HEK293 (cell line): ENCODE data around the gene TRAPPC2.
A peak's percentile ranks its signal among the peaks of the same experiment; 100 is the strongest.

Experiments used
- BCL11B ChIP-seq: fragments of 450-650 bp; formaldehyde crosslinking; IDR thresholded peaks from 2 replicates; pipeline ENCODE4 v1.5.1; 2016; ENCODE audit warnings: low read depth, missing biosample characterization, missing genetic modification characterization
- EGR2 ChIP-seq: fragments of 450-650 bp; formaldehyde crosslinking; IDR thresholded peaks from 2 replicates; pipeline ENCODE4 v1.5.1; 2016; ENCODE audit warnings: low read depth, missing biosample characterization, missing genetic modification characterization
- GFI1B ChIP-seq: fragments of 450-650 bp; formaldehyde crosslinking; IDR thresholded peaks from 2 replicates; pipeline ENCODE4 v1.5.1; 2016; ENCODE audit warnings: missing biosample characterization, missing genetic modification characterization
- GLIS1 ChIP-seq: fragments of 450-650 bp; formaldehyde crosslinking; IDR thresholded peaks from 2 replicates; pipeline ENCODE4 v1.5.1; 2016; ENCODE audit warnings: missing biosample characterization, missing genetic modification characterization
- HOXD13 ChIP-seq: sonication (generic); formaldehyde crosslinking; IDR thresholded peaks from 2 replicates; pipeline ENCODE4 v1.8.0; 2022; ENCODE audit warnings: missing genetic modification reagents, borderline replicate concordance
- IKZF3 ChIP-seq: fragments of 450-650 bp; IDR thresholded peaks from 2 replicates; pipeline ENCODE4 v1.5.0; 2018; ENCODE audit warnings: missing biosample characterization, mild to moderate bottlenecking, missing genetic modification characterization, moderate library complexity
- KLF10 ChIP-seq: fragments of 450-650 bp; IDR thresholded peaks from 2 replicates; pipeline ENCODE4 v1.5.1; 2018; ENCODE audit warnings: missing biosample characterization, mild to moderate bottlenecking, missing genetic modification characterization
- MYNN ChIP-seq: fragments of 450-650 bp; formaldehyde crosslinking; IDR thresholded peaks from 2 replicates; pipeline ENCODE4 v1.5.1; 2016; ENCODE audit warnings: missing biosample characterization, missing genetic modification characterization, borderline replicate concordance
- PRDM1 ChIP-seq: fragments of 450-650 bp; formaldehyde crosslinking; IDR thresholded peaks from 2 replicates; pipeline ENCODE4; 2016; ENCODE audit warnings: missing biosample characterization, missing genetic modification characterization
- PRDM4 ChIP-seq: fragments of 450-650 bp; formaldehyde crosslinking; IDR thresholded peaks from 2 replicates; pipeline ENCODE4 v1.5.1; 2017; ENCODE audit warnings: missing biosample characterization, missing genetic modification characterization
- PRDM6 ChIP-seq: fragments of 450-650 bp; formaldehyde crosslinking; IDR thresholded peaks from 2 replicates; pipeline ENCODE4 v1.5.1; 2017; ENCODE audit warnings: missing biosample characterization, missing genetic modification characterization
- SETDB1 ChIP-seq: IDR thresholded peaks from one replicate; pipeline ENCODE4 v1.6.1; 2017; ENCODE audit warnings: mild to moderate bottlenecking, low read length, moderate library complexity, mixed read lengths; ENCODE audit not compliant: insufficient read length
- SP7 ChIP-seq: fragments of 450-650 bp; formaldehyde crosslinking; IDR thresholded peaks from 2 replicates; pipeline ENCODE4 v1.5.1; 2016; ENCODE audit warnings: missing biosample characterization, missing genetic modification characterization
- ZBTB21 ChIP-seq: fragments of 450-650 bp; formaldehyde crosslinking; IDR thresholded peaks from 2 replicates; pipeline ENCODE4 v1.5.1; 2017; ENCODE audit warnings: missing biosample characterization, missing genetic modification characterization
- ZFHX2 ChIP-seq: fragments of 450-650 bp; formaldehyde crosslinking; conservative IDR thresholded peaks from 2 replicates; pipeline ENCODE4 v1.5.1; 2016; ENCODE audit warnings: missing biosample characterization, missing genetic modification characterization
- ZFP3 ChIP-seq: fragments of 450-650 bp; formaldehyde crosslinking; IDR thresholded peaks from 2 replicates; pipeline ENCODE4 v1.5.1; 2016; ENCODE audit warnings: low read depth, missing biosample characterization, missing genetic modification characterization
- ZFP41 ChIP-seq: fragments of 450-650 bp; formaldehyde crosslinking; IDR thresholded peaks from 2 replicates; pipeline ENCODE4 v1.5.1; 2016; ENCODE audit warnings: missing biosample characterization, missing genetic modification characterization, borderline replicate concordance
- ZNF169 ChIP-seq: fragments of 450-650 bp; formaldehyde crosslinking; IDR thresholded peaks from 2 replicates; pipeline ENCODE4 v1.5.1; 2016; ENCODE audit warnings: missing biosample characterization, missing genetic modification characterization
- ZNF221 ChIP-seq: fragments of 450-650 bp; formaldehyde crosslinking; IDR thresholded peaks from 2 replicates; pipeline ENCODE4 v1.5.1; 2017; ENCODE audit warnings: missing biosample characterization, missing genetic modification characterization, borderline replicate concordance
- ZNF324 ChIP-seq: fragments of 450-650 bp; formaldehyde crosslinking; IDR thresholded peaks from 2 replicates; pipeline ENCODE4 v1.5.1; 2016; ENCODE audit warnings: missing biosample characterization, missing genetic modification characterization
- ZNF350 ChIP-seq: fragments of 450-650 bp; formaldehyde crosslinking; IDR thresholded peaks from 2 replicates; pipeline ENCODE4 v1.5.0; 2017; ENCODE audit warnings: missing biosample characterization, mild to moderate bottlenecking, missing genetic modification characterization
- ZNF366 ChIP-seq: fragments of 450-650 bp; formaldehyde crosslinking; conservative IDR thresholded peaks from 2 replicates; pipeline ENCODE4 v1.5.1; 2016; ENCODE audit warnings: missing biosample characterization, missing genetic modification characterization
- ZNF37A ChIP-seq: fragments of 450-650 bp; IDR thresholded peaks from 2 replicates; pipeline ENCODE4 v1.5.1; 2018; ENCODE audit warnings: missing biosample characterization, missing genetic modification characterization
- ZNF549 ChIP-seq: fragments of 450-650 bp; IDR thresholded peaks from 2 replicates; pipeline ENCODE4 v1.5.1; 2018; ENCODE audit warnings: missing biosample characterization, missing genetic modification characterization, mild to moderate bottlenecking, inconsistent platforms, moderate library complexity
- ZNF561 ChIP-seq: fragments of 450-650 bp; IDR thresholded peaks from 2 replicates; pipeline ENCODE4 v1.5.1; 2018; ENCODE audit warnings: missing biosample characterization, missing genetic modification characterization, borderline replicate concordance
- ZNF600 ChIP-seq: fragments of 450-650 bp; formaldehyde crosslinking; IDR thresholded peaks from 2 replicates; pipeline ENCODE4 v1.5.1; 2016; ENCODE audit warnings: missing biosample characterization, missing genetic modification characterization
- ZNF692 ChIP-seq: fragments of 450-650 bp; formaldehyde crosslinking; IDR thresholded peaks from 2 replicates; pipeline ENCODE4 v1.5.1; 2016; ENCODE audit warnings: missing biosample characterization, missing genetic modification characterization
- ZNF747 ChIP-seq: fragments of 450-650 bp; formaldehyde crosslinking; IDR thresholded peaks from 2 replicates; pipeline ENCODE4 v1.5.1; 2016; ENCODE audit warnings: missing biosample characterization, missing genetic modification characterization
- ZNF843 ChIP-seq: fragments of 450-650 bp; formaldehyde crosslinking; IDR thresholded peaks from 2 replicates; pipeline ENCODE4 v1.5.1; 2016; ENCODE audit warnings: missing biosample characterization, missing genetic modification characterization
- TF ChIP-seq, protein P1 (sequence below): fragments of 450-650 bp; formaldehyde crosslinking; IDR thresholded peaks from 2 replicates; pipeline ENCODE4 v1.5.1; 2016; ENCODE audit warnings: missing biosample characterization, missing genetic modification characterization
- TF ChIP-seq, protein P2 (sequence below): fragments of 450-650 bp; formaldehyde crosslinking; IDR thresholded peaks from 2 replicates; pipeline ENCODE4 v1.5.1; 2016; ENCODE audit warnings: missing biosample characterization, missing genetic modification characterization, borderline replicate concordance
- TF ChIP-seq, protein P3 (sequence below): fragments of 450-650 bp; IDR thresholded peaks from 2 replicates; pipeline ENCODE4 v1.5.1; 2018; ENCODE audit warnings: missing biosample characterization, missing genetic modification characterization

Gene TRAPPC2

GRCh38 chrX:13669246-13669737, 65.1 kb downstream of the TRAPPC2 start (continued):
- TF ChIP-seq ZBTB21 (tag by site-specific recombination) = peak; percentile 84
- peak; percentile 81; the same call in 1 of the 2 replicates for TF ChIP-seq HOXD13 (CRISPR knock-in tag)
- TF ChIP-seq ZNF366 (tag by site-specific recombination) = peak; percentile 87
- no peak for TF ChIP-seq ZNF350
- peak; percentile 62; the same call in 1 of the 2 replicates for TF ChIP-seq GFI1B (tag by site-specific recombination)
- no peak for TF ChIP-seq ZNF747 (tag by site-specific recombination)
- TF ChIP-seq ZFP3 (tag by site-specific recombination) = no peak
- TF ChIP-seq IKZF3 (tag by site-specific recombination) = peak; percentile 99
- no peak for TF ChIP-seq ZNF549 (tag by site-specific recombination)
- peak; percentile 78 for TF ChIP-seq SP7
- no peak for TF ChIP-seq ZFP41
- peak; percentile 73 for TF ChIP-seq GLIS1
- TF ChIP-seq, protein P1, sequence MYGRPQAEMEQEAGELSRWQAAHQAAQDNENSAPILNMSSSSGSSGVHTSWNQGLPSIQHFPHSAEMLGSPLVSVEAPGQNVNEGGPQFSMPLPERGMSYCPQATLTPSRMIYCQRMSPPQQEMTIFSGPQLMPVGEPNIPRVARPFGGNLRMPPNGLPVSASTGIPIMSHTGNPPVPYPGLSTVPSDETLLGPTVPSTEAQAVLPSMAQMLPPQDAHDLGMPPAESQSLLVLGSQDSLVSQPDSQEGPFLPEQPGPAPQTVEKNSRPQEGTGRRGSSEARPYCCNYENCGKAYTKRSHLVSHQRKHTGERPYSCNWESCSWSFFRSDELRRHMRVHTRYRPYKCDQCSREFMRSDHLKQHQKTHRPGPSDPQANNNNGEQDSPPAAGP (tag by site-specific recombination) = 0 out of 2 replicates have a peak, but pooled peaks have one; percentile 48
- TF ChIP-seq ZNF843 (tag by site-specific recombination) = peak; percentile 94
- TF ChIP-seq EGR2 (tag by site-specific recombination) = peak; percentile 65; the same call in 1 of the 2 replicates
- no peak for TF ChIP-seq BCL11B (tag by site-specific recombination)
- TF ChIP-seq PRDM6 (tag by site-specific recombination) = peak; percentile 99
- TF ChIP-seq ZFHX2 (tag by site-specific recombination) = peak; percentile 64
- 0 out of 2 replicates have a peak, but pooled peaks have one; percentile 46 for TF ChIP-seq ZNF561
- TF ChIP-seq PRDM1 (tag by site-specific recombination) = 0 out of 2 replicates have a peak, but pooled peaks have one; percentile 47
- TF ChIP-seq ZNF169 (tag by site-specific recombination) = no peak
- TF ChIP-seq, protein P2, sequence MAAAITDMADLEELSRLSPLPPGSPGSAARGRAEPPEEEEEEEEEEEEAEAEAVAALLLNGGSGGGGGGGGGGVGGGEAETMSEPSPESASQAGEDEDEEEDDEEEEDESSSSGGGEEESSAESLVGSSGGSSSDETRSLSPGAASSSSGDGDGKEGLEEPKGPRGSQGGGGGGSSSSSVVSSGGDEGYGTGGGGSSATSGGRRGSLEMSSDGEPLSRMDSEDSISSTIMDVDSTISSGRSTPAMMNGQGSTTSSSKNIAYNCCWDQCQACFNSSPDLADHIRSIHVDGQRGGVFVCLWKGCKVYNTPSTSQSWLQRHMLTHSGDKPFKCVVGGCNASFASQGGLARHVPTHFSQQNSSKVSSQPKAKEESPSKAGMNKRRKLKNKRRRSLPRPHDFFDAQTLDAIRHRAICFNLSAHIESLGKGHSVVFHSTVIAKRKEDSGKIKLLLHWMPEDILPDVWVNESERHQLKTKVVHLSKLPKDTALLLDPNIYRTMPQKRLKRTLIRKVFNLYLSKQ (tag by site-specific recombination) = no peak
- TF ChIP-seq, protein P3, sequence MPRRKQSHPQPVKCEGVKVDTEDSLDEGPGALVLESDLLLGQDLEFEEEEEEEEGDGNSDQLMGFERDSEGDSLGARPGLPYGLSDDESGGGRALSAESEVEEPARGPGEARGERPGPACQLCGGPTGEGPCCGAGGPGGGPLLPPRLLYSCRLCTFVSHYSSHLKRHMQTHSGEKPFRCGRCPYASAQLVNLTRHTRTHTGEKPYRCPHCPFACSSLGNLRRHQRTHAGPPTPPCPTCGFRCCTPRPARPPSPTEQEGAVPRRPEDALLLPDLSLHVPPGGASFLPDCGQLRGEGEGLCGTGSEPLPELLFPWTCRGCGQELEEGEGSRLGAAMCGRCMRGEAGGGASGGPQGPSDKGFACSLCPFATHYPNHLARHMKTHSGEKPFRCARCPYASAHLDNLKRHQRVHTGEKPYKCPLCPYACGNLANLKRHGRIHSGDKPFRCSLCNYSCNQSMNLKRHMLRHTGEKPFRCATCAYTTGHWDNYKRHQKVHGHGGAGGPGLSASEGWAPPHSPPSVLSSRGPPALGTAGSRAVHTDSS (tag by site-specific recombination) = no peak
- peak; percentile 65; the same call in 1 of the 2 replicates for TF ChIP-seq KLF10 (tag by site-specific recombination)
- TF ChIP-seq SETDB1 = no peak
- TF ChIP-seq ZNF221 = no peak
- peak; percentile 64; the same call in 1 of the 2 replicates for TF ChIP-seq ZNF324 (tag by site-specific recombination)
- peak; percentile 61 for TF ChIP-seq ZNF692
- 0 out of 2 replicates have a peak, but pooled peaks have one; percentile 21 for TF ChIP-seq ZNF600 (tag by site-specific recombination)
- no peak for TF ChIP-seq ZNF37A (tag by site-specific recombination)
- no peak for TF ChIP-seq MYNN (tag by site-specific recombination)
- peak; percentile 75 for TF ChIP-seq PRDM4 (tag by site-specific recombination)
